HG02970 (cell line): ENCODE data around the gene ZFP36.
A peak's percentile ranks its signal among the peaks of the same experiment; 100 is the strongest.
"Not testable (repeated sequence)": the region's sequence is repeated elsewhere in the genome, so short reads cannot be mapped to it uniquely, and the experiment has no call there.

Source experiments
- ATAC-seq: cut with Tn5 transposase; IDR thresholded peaks from one replicate; pipeline ENCODE4 v1.9.1; 2021; ENCODE audit warnings: mild to moderate bottlenecking, moderate library complexity, moderate number of reproducible peaks; ENCODE audit not compliant: unreplicated experiment, low FRiP score

Gene ZFP36

DNA sequence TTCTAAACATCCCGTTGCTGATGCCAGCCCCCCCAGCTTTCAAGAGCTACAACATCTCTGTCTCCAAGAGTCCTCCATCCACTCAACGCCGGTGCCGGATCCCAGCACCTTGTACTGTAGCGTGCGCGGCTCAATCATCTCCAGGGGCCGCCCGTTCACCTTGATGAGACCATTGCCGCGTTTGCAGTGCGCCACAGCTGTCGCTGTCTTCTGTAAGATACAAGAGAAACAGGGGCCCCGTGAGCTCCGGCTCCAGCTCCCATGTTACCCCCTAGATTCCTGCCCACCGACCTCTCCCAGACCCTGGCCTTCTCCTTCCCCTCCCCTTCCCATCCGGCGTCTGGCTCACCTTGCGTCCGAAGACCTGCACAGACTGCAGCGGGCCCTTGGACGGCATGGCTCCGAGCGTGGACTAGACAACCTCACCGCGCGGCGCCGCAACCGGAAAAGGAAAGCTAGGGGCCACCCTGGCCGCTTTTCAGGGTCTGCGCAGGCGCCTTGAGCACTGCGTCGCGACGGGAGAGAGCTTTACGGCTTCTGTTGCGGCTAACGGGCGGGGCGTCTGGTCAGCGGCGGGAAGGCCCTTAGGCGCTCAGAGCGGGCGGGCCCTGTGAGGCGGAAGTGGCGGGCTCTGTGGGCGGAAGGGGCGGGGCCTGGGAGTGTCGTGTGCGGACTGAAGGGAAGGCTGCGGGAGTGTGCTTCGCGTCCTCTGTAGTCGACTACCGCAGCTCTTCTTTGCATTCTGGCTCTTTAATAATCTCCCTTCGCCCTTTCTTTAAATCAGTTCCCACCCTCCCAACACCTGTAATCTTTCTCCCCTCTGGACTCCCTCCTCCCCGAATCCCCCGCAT is 29.1 kb downstream of the ZFP36 start, which contains the start of gene RPS16:
Gene RPS16, minus strand, starts transcription at position 451 of the 851 bp plus-strand sequence. Its CDS starts 54 bp downstream, at position 397.
- peak; percentile 87 for ATAC-seq

DNA sequence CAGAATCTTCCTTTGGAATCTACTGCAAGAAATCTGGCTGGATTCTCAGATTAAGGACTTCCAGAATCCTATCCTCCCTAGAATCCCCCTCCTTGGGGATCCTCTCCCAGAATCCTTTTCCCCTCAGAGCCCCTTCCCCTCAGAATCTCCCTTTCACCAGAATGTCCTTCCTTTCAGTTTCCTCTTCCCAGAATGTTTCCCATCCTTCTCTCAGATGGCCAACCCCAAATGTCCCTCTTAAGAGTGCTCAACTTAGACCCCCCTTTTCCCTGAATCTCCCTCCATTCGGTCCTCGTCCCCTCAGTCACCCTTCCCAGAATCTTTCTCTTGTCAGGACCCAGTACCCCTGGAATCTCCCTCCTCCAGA is 29.7 kb downstream of the ZFP36 start:
- no peak for ATAC-seq

DNA sequence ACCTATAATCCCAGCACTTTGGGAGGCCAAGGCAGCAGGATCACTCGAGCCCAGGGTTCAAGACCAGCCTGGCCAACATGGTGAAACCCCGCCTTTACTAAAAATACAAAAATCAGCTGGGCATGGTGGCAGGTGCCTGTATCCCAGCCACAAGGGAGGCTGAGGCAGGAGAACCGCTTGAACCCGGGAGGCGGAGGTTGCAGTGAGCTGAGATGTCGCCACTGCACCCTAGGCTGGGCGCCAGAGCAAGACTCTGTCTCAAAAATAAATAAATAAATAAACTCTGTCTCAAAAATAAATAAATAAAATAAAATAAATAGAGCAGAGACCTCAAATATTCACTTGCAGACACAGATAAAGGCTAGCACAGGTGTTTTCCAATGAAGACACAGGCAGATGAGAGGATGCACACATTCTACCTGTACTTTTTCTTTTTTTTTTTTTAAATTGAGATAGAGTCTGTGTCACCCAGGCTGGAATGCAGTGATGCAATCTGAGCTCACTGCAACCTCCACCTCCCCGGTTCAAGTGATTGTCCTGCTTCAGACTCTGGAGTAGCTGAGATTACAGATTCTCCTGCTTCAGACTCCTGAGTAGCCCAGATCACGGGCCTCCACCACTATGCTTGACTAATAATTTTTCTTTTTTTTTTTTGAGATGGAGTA is 31.8 kb downstream of the ZFP36 start:
- no peak for ATAC-seq

DNA sequence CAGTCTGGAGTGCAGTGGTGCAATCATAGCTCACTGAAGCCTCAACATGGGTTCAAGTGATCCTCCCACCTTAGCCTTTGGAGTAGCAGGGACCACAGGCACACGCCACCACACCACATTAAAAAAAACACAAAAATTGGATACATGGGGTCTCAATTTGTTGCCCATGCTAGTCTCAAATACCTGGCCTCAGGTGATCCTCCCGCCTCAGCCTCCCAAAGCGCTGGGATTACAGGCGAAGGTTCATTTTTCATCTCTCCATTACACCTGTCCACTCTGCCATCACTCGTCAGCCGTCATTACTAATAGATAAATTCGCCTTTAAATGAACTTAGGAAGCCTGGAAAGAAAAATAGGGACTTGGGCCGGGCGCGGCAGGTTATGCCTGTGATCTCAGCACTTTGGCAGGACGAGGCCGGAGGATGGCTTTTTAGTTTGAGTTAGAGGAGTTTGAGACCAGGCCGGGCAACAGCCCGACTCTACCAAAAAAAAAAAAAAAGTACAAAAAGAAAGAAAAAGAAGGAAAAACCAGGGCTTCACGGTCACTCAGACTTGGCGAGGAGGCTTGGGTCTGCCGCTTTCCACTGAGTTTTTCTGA is 38.0 kb downstream of the ZFP36 start:
- no peak for ATAC-seq

DNA sequence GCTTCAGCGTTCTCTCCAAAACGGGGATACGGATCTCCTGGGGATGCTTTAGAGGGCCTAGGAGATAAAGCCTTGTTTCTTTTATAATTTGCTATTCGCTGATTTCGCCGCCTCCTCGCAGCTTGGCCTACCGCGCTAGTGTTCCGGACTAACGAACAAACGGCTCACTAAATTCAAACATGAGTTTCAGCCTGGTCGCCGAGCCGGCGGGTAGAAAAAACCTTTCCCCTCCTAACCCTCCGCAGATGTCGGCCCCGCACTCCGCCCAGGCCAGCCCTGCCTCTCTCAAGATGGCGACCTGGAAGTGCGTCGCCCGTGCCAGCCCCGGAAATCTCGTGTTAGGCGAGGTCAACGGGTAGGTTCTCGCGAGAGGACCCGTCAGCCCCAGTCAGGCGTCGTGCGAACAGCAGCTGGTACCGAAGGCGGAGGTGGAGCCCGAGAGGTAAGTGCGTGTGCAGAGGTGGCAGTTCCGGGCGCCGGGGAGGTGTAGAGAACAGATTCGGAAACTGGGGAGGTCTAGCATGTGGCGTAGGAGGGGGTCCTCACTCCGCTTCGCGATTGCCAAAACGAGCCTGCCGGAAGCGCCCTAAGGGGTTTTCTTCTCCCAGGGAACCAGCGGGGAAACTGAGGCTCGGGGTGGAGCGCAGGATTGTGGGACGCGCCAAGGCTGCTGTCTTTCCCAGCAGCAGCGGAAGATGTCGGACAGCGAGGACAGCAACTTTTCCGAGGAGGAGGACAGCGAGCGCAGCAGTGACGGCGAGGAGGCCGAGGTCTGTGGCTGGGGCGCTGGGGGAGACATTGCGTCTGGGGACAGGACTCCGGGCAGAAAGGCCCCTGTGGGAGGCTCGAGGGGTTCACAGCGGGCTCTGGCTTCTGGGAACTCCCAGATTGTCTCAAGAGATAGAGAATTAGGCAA is 38.8 kb downstream of the ZFP36 start, which contains the start of gene SUPT5H:
Gene SUPT5H, plus strand, starts transcription at position 387 of the 916 bp plus-strand sequence. Its CDS starts 309 bp downstream, at position 696.
- ATAC-seq: peak; percentile 82

DNA sequence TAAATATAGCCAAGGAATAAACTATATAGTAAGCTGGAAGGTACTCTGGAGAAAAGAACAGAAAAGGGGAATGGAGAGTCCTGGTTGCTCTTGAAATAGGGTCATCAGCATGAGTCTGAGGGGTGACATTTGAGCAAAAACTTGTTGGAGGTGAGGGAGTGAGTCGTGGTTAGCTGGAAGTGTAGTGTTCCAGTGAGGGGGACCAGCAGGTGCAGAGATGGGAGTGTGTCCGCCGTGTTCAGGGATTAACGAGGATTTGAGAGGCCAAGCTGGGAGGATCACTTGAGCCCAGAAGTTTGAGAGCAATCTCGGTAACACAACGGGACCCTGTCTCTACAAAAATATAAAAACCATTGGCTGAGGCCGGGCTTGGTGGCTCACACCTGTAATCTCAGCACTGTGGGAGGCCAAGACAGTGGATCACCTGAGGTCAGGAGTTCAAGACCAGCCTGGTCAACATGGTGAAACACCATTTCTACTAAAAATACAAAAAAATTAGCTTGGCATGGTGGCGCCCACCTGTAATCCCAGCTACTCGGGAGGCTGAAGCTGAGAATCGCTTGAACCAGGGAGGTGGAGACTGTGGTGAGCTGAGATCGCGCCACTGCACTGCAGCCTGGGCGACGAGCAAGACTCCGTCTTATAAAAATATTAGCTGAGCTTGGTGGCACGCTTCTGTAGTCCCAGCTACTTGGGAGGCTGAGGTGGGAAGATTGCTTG is 39.9 kb downstream of the ZFP36 start:
- ATAC-seq: no peak

DNA sequence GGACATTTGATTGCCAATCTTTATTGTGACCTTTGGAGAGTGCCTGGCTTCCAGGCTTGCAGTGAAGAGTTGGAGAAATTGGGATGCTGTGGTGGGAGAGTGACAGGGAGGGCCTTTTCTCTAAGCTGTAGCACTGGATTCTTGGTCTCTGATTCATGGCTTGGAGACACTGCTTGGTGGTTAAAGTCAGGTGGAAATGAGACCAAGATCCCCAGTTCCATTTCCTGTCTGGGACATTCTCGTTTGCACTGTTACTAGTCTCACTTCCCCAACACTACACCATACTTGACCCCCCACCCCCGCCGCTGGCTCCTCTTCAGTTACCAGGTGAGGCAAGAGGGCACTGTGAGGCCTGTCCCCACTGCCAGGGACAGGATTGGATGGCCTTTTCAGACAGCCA is 41.6 kb downstream of the ZFP36 start:
- ATAC-seq: no peak

DNA sequence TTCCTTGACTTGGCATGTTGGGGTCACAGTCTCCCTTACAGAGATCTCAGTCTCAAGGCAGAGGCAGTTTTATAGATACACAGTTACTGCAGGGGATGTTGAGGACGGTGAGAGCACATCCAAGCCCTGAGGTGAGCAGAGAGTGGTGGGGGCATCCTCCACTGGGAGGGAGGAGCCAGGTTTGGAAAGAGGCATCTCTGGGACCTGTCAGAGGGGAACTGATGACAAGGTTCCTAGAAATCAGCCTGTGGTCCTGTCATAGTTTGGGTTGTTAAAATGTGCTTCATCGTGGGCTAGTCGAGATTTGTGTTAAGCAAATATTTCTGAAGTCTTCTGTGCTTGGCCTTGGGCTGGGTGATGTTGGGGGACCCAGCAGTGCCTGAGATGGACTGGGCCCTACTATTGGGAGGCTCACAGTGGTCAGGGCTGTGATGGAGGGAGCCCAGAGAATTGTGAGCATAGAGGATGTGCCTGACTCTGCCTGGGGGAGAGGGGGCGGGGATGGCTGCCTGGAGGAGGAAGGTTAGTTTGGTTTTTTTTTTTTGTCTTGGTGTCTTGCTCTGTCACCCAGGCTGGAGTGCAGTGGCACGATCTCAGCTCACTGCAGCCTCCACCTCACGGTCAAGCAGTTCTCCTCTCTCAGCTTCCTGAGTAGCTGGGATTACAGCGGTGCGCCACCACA is 42.6 kb downstream of the ZFP36 start:
- ATAC-seq: no peak

DNA sequence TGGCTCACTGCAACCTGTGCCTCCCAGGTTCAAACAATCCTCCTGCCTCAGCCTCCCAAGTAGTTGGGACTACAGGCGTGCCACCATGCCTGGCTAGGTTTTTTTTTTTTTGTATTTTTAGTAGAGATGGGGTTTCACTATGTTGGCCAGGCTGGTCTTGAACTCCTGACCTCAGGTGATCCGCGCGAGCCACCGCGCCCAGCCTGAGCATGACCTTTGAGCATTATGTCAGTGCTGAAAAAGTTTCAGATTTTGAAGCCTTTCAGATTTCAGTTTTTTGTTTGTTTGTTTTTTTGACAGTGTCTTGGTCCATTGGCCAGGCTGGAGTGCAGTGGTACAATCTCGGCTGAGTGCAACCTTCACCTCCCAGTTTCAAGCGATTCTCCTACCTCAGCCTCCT is 44.6 kb downstream of the ZFP36 start:
- ATAC-seq: not testable (repeated sequence)
